HepG2 (cell line): Measurements from ENCODE around the gene NCOA3. TPM values are rescaled to one million over a fixed set of nuclear protein-coding genes. Genes with fewer than 3 reads are reported as not detected.

Experiments used
- ARHGAP35 ChIP-seq: sonication (generic); formaldehyde crosslinking; IDR thresholded peaks from 2 replicates; pipeline ENCODE4 v1.9.0; 2022; ENCODE audit warnings: mild to moderate bottlenecking, inconsistent platforms, moderate library complexity, missing genetic modification reagents, borderline replicate concordance
- GLMP ChIP-seq: sonication (generic); formaldehyde crosslinking; IDR thresholded peaks from 2 replicates; pipeline ENCODE4 v1.9.0; 2021; ENCODE audit warnings: missing genetic modification reagents, mild to moderate bottlenecking, borderline replicate concordance
- GRHL1 ChIP-seq: sonication (generic); formaldehyde crosslinking; conservative IDR thresholded peaks from 2 replicates; pipeline ENCODE4 v1.8.0; 2022; ENCODE audit warnings: missing genetic modification reagents
- IKZF5 ChIP-seq: IDR thresholded peaks from 2 replicates; pipeline ENCODE4 v1.6.1; 2018; ENCODE audit warnings: missing genetic modification reagents, mild to moderate bottlenecking, missing compliant biosample characterization
- MEIS2 ChIP-seq: sonication (generic); formaldehyde crosslinking; IDR thresholded peaks from 2 replicates; pipeline ENCODE4 v1.9.0; 2021; ENCODE audit warnings: mild to moderate bottlenecking, missing genetic modification reagents
- STAT5B ChIP-seq: sonication (generic); formaldehyde crosslinking; IDR thresholded peaks from 2 replicates; pipeline ENCODE4 v1.4.0; 2020; ENCODE audit warnings: missing genetic modification reagents
- ZNF280D ChIP-seq: sonication (generic); formaldehyde crosslinking; IDR thresholded peaks from 2 replicates; pipeline ENCODE4 v1.5.1; 2020; ENCODE audit warnings: mild to moderate bottlenecking, missing genetic modification reagents
- ZNF318 ChIP-seq: sonication (generic); formaldehyde crosslinking; IDR thresholded peaks from 2 replicates; pipeline ENCODE4 v1.4.0; 2020; ENCODE audit warnings: mild to moderate bottlenecking, missing genetic modification reagents
- ZNF33B ChIP-seq: sonication (generic); formaldehyde crosslinking; IDR thresholded peaks from 2 replicates; pipeline ENCODE4 v1.5.1; 2020; ENCODE audit warnings: mild to moderate bottlenecking, missing genetic modification reagents
- ZNF354B ChIP-seq: sonication (generic); formaldehyde crosslinking; IDR thresholded peaks from 2 replicates; pipeline ENCODE4 v1.8.0; 2022; ENCODE audit warnings: mild to moderate bottlenecking, missing genetic modification reagents
- ZNF383 ChIP-seq: sonication (generic); formaldehyde crosslinking; IDR thresholded peaks from 2 replicates; pipeline ENCODE4 v1.4.0; 2020; ENCODE audit warnings: missing genetic modification reagents, mild to moderate bottlenecking, borderline replicate concordance
- ZNF530 ChIP-seq: sonication (generic); formaldehyde crosslinking; IDR thresholded peaks from 2 replicates; pipeline ENCODE4 v1.5.0; 2020; ENCODE audit warnings: low read depth, mild to moderate bottlenecking, missing genetic modification reagents
- polyA plus RNA-seq, 8 experiments: library from polyadenylated mRNA; depleted of rRNA in 3 of 8; stranded (reverse) in 7 of 8; unstranded in 1 of 8; fragments of >200 nt; fragmentation: Illumina TruSeq in 4 of 8; extraction: Trizol in 4 of 8; gene quantifications; 2 replicates each; pipeline versions ENCODE4 v1.2.1 to v1.2.3, GENCODE V29; 2011 to 2016; ENCODE audit warnings: low read depth in 4 of 8, missing spikeins in 1 of 8, mixed read lengths in 1 of 8; ENCODE audit not compliant: insufficient read depth in 1 of 8
- total RNA-seq, 5 experiments: library from RNA; depleted of rRNA; stranded (reverse); fragments of >200 nt; fragmentation: Illumina TruSeq; extraction: Trizol; gene quantifications; 2 replicates each; pipeline ENCODE4 v1.2.3, GENCODE V29; 2016; ENCODE audit warnings: low read depth in 1 of 5

The NCOA3 gene
- total and polyA plus RNA-seq, 2 of the 13 experiments (the other 11 are each of a cell fraction or from before 2014, with no cell fraction given): 35.0 to 56.8 TPM

- TF ChIP-seq IKZF5 (peak; percentile 81), ZNF33B (CRISPR knock-in tag) (no peak), STAT5B (CRISPR knock-in tag) (no peak), ZNF280D (no peak), ZNF354B (no peak), ARHGAP35 (CRISPR knock-in tag) (no peak), GRHL1 (CRISPR knock-in tag) (no peak), ZNF318 (CRISPR knock-in tag) (no peak), ZNF530 (no peak), MEIS2 (no peak), ZNF383 (CRISPR knock-in tag) (0 out of 2 replicates have a peak, but pooled peaks have one; percentile 86), GLMP (no peak)
These were observed 8.3 kb upstream of the NCOA3 start (continued) for GRCh38 chr20:47493175-47493962.
